Caki2 (cell line): ENCODE results near the gene DKKL1. TPM values are rescaled to one million over a fixed set of nuclear protein-coding genes. Genes with fewer than 3 reads are reported as not detected.
"Not testable (repeated sequence)": the region's sequence is repeated elsewhere in the genome, so short reads cannot be mapped to it uniquely, and the experiment has no call there.

ENCODE experiments used
- DNase-seq: peaks from one replicate; pipeline ENCODE4 v3.0.0-alpha.2; 2015; ENCODE audit warnings: low read depth
- in situ Hi-C: cut with HindIII; loops from 2 replicates; pipeline ENCODE4 v1.10.0; 2016; ENCODE audit warnings: low sequenced_read_pairs, low pct_unique_long_range_greater_than_20kb, mixed read lengths
- total RNA-seq: library from RNA; depleted of rRNA; stranded (reverse); fragments of >200 nt; shearing (Covaris generic); gene quantifications from 2 replicates; pipeline ENCODE4 v1.2.3, GENCODE V29; 2014; ENCODE audit warnings: low replicate concordance; rRNA removed

DKKL1 gene
- total RNA-seq = 0.30 TPM in 1 of 2 replicates, not detected in the other

DNA sequence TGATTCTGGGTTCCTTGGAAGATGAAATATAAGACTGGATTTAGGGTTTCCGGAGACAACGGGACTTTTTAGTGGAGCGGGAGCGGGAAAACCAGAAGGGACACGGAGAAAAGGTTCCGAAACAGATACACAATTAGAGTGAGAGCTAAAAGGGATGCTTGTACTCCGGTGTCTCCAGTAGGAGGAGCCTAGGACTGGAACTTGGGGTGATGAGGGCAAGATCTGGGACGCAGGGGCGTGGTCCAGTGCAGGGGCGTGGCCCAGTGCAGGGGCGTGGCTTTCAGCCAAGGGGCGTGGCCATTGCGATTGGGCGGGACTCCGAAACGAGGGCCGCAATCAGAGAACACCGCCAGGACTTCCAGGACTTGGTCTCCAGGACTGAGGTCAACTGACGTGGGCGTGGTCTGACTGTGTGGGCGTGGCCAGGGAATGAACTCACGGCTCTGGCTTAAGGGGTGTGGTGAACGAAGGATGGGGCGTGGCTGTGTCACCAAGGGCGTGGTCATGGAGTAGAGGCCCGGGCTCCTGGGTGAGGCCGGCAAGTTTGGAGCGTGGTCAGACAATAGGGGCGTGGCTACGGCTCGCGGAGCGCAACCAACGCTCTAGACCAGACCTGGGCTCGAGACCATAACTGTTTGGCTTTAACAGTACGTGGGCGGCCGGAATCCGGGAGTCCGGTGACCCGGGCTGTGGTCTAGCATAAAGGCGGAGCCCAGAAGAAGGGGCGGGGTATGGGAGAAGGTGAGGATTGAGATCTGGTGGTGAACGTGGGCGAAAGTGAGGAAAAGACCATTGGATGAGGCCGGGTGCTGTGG is at the start of gene DKKL1:
Gene DKKL1, plus strand, starts transcription at position 610 of the 815 bp plus-strand sequence. Its CDS starts 122 bp downstream, at position 732.
- peak; percentile 100 for DNase-seq
- in situ Hi-C loops = no loop called here

GRCh38 chr19:49315111-49315510 is 48.6 kb upstream of the DKKL1 start:
- in situ Hi-C loops = no loop called here
- no peak for DNase-seq

- in situ Hi-C loops = no loop called here
- DNase-seq = no peak
Observed at GRCh38 chr19:49316284-49316683, 47.4 kb upstream of the DKKL1 start.

GRCh38 chr19:49318296-49318695 is 45.4 kb upstream of the DKKL1 start:
- in situ Hi-C loops = no loop called here
- no peak for DNase-seq

- in situ Hi-C loops = no loop called here
Observed at GRCh38 chr19:49324801-49325576, 38.7 kb upstream of the DKKL1 start, which contains the start of gene SLC6A16. TSS of gene SLC6A16 (minus strand) at chr19:49325191. CDS start at chr19:49311347, 13,844 bp downstream.

DNA sequence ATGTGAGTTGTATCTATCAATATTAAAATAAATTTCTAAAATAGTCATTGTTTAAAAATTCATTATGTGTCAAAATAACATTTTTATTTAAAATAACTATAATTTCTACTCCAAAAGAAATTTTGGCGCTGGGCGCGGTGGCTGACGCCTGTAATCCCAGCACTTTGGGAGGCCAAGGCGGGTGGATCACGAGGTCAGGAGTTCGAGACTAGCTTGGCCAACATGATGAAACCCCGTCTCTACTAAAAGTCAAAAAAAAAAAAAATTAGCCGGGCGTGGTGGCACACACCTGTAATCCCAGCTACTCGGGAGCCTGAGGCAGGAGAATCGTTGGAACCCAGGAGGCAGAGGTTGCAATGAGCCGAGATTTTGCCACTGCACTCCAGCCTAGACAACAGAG is 37.9 kb upstream of the DKKL1 start:
- in situ Hi-C loops, DNase-seq: not testable (repeated sequence)

More at GRCh38 chr19:49324801-49325576, 38.7 kb upstream of the DKKL1 start, which contains the start of gene SLC6A16:
- no peak for DNase-seq

GRCh38 chr19:49326165-49326704 is 37.4 kb upstream of the DKKL1 start:
- in situ Hi-C loops = no loop called here

DNA sequence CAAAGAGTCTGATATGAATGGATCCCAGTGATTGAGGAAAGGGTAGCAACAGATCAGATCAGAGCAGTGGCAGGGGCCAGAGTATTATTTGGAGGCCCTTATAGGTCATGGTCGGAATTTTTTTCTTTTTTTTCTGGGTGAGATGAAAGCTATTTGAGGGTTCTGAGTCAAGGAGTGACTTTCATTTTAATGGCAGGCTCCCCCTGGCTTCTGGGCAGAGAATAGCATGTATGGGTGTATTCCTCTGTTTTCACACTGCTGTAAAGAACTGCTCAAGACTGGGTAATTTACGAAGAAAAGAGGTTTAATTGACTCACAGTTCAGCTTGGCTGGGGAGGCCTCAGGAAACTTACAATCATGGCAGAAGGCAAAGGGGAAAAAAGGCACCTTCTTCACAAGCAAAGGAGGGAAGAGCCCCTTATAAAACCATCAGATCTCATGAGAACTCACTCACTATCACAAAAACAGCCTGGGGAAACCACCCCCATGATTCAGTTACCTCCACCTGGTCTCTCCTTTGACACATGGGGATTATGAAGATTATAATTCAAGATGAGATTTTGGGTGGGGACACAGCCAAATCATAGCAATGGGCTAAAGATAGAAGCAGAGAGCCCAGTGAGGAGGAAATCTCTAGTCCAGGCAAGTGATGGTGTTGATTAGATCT is 35.7 kb upstream of the DKKL1 start:
- in situ Hi-C loops = no loop called here
- DNase-seq = no peak

More at GRCh38 chr19:49326165-49326704, 37.4 kb upstream of the DKKL1 start:
- DNase-seq = no peak

GRCh38 chr19:49328741-49329140 is 34.9 kb upstream of the DKKL1 start:
- DNase-seq = no peak
- in situ Hi-C loops = no loop called here

DNA sequence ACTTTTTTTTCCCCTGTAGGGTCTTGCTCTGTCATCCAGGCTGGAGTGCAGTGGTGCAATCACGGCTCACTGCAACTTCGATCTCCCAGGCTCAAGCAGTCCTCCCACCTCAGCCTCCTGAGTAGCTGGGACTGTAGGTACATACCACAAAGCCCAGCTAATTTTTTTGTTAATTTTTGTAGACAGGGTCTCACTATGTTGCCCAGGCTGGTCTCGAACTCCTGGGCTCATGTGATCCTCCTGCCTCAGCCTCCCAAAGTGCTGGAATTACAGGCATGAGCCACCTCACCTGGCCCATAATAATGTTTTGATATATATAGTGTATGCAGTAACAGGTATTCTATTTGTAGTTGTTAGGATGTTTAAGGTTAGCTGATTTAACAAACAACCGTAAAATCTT is 32.5 kb upstream of the DKKL1 start:
- in situ Hi-C loops, DNase-seq: not testable (repeated sequence)

- in situ Hi-C loops = no loop called here
- DNase-seq = peak; percentile 93
Observed at GRCh38 chr19:49331616-49332055, 32.0 kb upstream of the DKKL1 start.

- in situ Hi-C loops, DNase-seq: not testable (repeated sequence)
Observed at GRCh38 chr19:49332691-49333417, 30.8 kb upstream of the DKKL1 start.

DNA sequence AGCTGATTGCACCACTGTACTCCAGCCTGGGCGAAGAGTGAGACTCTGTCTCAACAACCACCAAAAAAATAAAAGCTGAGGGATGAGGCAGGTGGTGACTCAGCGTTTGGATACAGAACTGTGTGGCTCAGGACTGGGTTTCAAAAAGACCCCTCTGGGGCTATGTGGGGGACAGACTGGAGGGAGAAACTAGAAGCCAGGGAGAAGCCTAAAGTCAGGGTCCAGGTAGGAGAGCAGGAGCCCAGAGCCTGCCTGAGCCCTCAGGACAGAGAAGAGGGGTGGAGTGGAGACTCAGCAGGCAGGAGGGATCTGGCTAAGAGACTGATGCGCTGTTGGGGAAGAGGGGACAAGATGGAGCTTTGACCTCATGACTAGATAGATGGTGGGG is 30.3 kb upstream of the DKKL1 start:
- in situ Hi-C loops = no loop called here
- no peak for DNase-seq

- in situ Hi-C loops = no loop called here
- no peak for DNase-seq
Observed at GRCh38 chr19:49333811-49334288, 29.8 kb upstream of the DKKL1 start.

- in situ Hi-C loops = no loop called here
- no peak for DNase-seq
Observed at GRCh38 chr19:49335071-49335783, 28.4 kb upstream of the DKKL1 start, which contains the start of gene CD37. TSS of gene CD37 (plus strand) at chr19:49335406. CDS start at chr19:49335541, 135 bp downstream.

DNA sequence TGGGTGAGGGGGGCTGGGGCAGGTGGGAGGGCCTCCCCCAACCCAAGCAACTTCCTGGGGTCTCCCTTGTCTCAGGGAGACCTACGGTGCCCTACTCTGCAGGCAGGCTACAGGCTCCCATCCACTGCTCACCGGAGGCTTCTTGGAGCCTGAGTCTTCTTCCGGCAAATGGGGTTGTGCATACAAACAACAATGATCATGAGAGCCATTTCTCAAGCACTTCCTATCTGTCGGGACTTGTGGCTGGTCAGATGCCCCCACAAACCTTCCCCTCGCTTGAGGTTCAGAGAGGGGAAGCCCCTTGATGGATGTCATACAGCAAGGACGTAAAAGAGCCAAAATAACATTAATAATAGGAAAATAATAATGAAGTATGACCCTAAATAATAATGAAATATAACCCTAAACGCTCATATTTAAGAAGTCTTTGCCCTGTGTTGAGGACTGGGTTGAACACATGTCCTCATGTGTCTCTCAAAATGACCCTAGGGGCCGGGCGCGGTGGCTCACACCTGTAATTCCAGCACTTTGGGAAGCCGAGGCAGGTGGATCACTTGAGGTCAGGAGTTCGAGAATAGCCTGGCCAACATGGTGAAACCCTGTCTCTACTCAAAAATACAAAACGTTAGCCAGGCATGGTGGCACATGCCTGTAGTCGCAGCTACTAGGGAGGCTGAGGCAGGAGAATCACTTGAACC is 27.7 kb upstream of the DKKL1 start:
- in situ Hi-C loops = no loop called here
- no peak for DNase-seq
